GM23338 (cell line): ENCODE data around the gene UQCC2. TPM values are rescaled to one million over a fixed set of nuclear protein-coding genes. Genes with fewer than 3 reads are reported as not detected.

ENCODE experiments used
- ATAC-seq: fragments of 200-7000 bp; cut with Tn5 transposase; 3 replicates; pipeline ENCODE4 v1.9.1; 2020
- DNase-seq: peaks from one replicate; pipeline ENCODE4 v3.0.0-alpha.2; 2015; ENCODE audit warnings: low spot score
- H2AFZ ChIP-seq: fragments of 200-600 bp; sonication (generic); 2 replicates; pipeline ENCODE4 v1.8.0; 2016; ENCODE audit warnings: antibody characterized with exemption, mild to moderate bottlenecking, moderate library complexity
- H3F3A ChIP-seq: fragments of 200-600 bp; sonication (generic); replicated peaks from 2 replicates; pipeline ENCODE4 v1.8.0; 2017; ENCODE audit warnings: antibody characterized with exemption, mixed run types, low read depth
- H3K27ac ChIP-seq: fragments of 200-600 bp; sonication (generic); 2 replicates; pipeline ENCODE4 v1.6.1; 2016; ENCODE audit warnings: low read depth
- H3K27me3 ChIP-seq: fragments of 200-600 bp; sonication (generic); 2 replicates; pipeline ENCODE4 v1.8.0; 2016; ENCODE audit warnings: mild to moderate bottlenecking, mixed run types, moderate library complexity; ENCODE audit not compliant: insufficient read depth
- H3K36me3 ChIP-seq: fragments of 200-600 bp; sonication (generic); 2 replicates; pipeline ENCODE4 v1.8.0; 2016; ENCODE audit warnings: mild to moderate bottlenecking; ENCODE audit not compliant: insufficient read depth
- H3K4me1 ChIP-seq: fragments of 200-600 bp; sonication (generic); 2 replicates; pipeline ENCODE4 v1.8.0; 2016; ENCODE audit warnings: mild to moderate bottlenecking, moderate library complexity; ENCODE audit not compliant: insufficient read depth
- H3K4me2 ChIP-seq: fragments of 200-600 bp; sonication (generic); 2 replicates; pipeline ENCODE4 v1.7.1; 2017; ENCODE audit warnings: mixed run types
- H3K4me3 ChIP-seq: fragments of 200-600 bp; sonication (generic); 2 replicates; pipeline ENCODE4 v1.6.1; 2016; ENCODE audit warnings: mixed run types
- H3K79me2 ChIP-seq: fragments of 200-600 bp; sonication (generic); replicated peaks from 2 replicates; pipeline ENCODE4 v1.8.0; 2017; ENCODE audit warnings: mild to moderate bottlenecking; ENCODE audit not compliant: insufficient read depth
- H3K9me2 ChIP-seq: fragments of 200-600 bp; sonication (generic); 2 replicates; pipeline ENCODE4 v1.8.0; 2017; ENCODE audit not compliant: insufficient read depth
- H4K20me1 ChIP-seq: fragments of 200-600 bp; sonication (generic); replicated peaks from 2 replicates; pipeline ENCODE4 v1.8.0; 2017; ENCODE audit warnings: mild to moderate bottlenecking; ENCODE audit not compliant: insufficient read depth
- H3K27ac Mint-ChIP-seq: 2 replicates; pipeline ENCODE4 v1.8.0; 2020; ENCODE audit warnings: inconsistent platforms, mild to moderate bottlenecking, moderate library complexity, mixed read lengths
- H3K27me3 Mint-ChIP-seq: 3 replicates; pipeline ENCODE4 v1.8.0; 2022; ENCODE audit warnings: low read depth, mild to moderate bottlenecking, moderate library complexity, mixed read lengths, inconsistent platforms; ENCODE audit not compliant: insufficient read depth, poor library complexity
- H3K36me3 Mint-ChIP-seq: 3 replicates; pipeline ENCODE4 v1.8.0; 2021; ENCODE audit warnings: low read depth, mild to moderate bottlenecking, inconsistent platforms, moderate library complexity, mixed read lengths
- H3K4me1 Mint-ChIP-seq: 3 replicates; pipeline ENCODE4 v1.8.0; 2020; ENCODE audit warnings: mild to moderate bottlenecking, inconsistent platforms, mixed read lengths
- H3K4me3 Mint-ChIP-seq: 3 replicates; pipeline ENCODE4 v1.8.0; 2021; ENCODE audit warnings: moderate library complexity, mild to moderate bottlenecking, inconsistent platforms, mixed read lengths
- H3K9me3 Mint-ChIP-seq: 3 replicates; pipeline ENCODE4 v1.8.0; 2020; ENCODE audit warnings: moderate library complexity, mild to moderate bottlenecking, inconsistent platforms, mixed read lengths
- POLR2AphosphoS5 ChIP-seq: IDR thresholded peaks from 2 replicates; pipeline ENCODE4 v1.6.1; 2016; ENCODE audit warnings: antibody characterized with exemption, low read depth
- STAT1 ChIP-seq: IDR thresholded peaks from one replicate; pipeline ENCODE4 v1.6.1; 2016; ENCODE audit warnings: antibody characterized with exemption; ENCODE audit not compliant: unreplicated experiment
- ZNF114 ChIP-seq: fragments of 250-450 bp; sonication (Bioruptor Pico); IDR thresholded peaks from 2 replicates; pipeline ENCODE4 v1.5.0; 2020; ENCODE audit warnings: mild to moderate bottlenecking, moderate library complexity
- polyA plus RNA-seq: library from polyadenylated mRNA; unstranded; fragments of >200 nt; fragmentation: Nextera tagmentation; extraction: Ambion mirVana; gene quantifications from 2 replicates; pipeline ENCODE4 v1.2.1, GENCODE V29; 2016
- total RNA-seq: library from RNA; depleted of rRNA; stranded (reverse); fragments of >200 nt; shearing (Covaris generic); gene quantifications from 2 replicates; pipeline ENCODE4 v1.2.3, GENCODE V29; 2014
- TF ChIP-seq, protein P1 (sequence below): fragments of 250-450 bp; sonication (Bioruptor Pico); IDR thresholded peaks from 2 replicates; pipeline ENCODE4 v1.5.0; 2020; ENCODE audit warnings: mild to moderate bottlenecking, moderate library complexity
- TF ChIP-seq, protein P2 (sequence below): IDR thresholded peaks from one replicate; pipeline ENCODE4 v1.6.1; 2018; ENCODE audit warnings: antibody characterized with exemption; ENCODE audit not compliant: unreplicated experiment

The UQCC2 gene
- total and polyA plus RNA-seq, 2 experiments from 2014 or later: 48.9 to 379 TPM

DNA sequence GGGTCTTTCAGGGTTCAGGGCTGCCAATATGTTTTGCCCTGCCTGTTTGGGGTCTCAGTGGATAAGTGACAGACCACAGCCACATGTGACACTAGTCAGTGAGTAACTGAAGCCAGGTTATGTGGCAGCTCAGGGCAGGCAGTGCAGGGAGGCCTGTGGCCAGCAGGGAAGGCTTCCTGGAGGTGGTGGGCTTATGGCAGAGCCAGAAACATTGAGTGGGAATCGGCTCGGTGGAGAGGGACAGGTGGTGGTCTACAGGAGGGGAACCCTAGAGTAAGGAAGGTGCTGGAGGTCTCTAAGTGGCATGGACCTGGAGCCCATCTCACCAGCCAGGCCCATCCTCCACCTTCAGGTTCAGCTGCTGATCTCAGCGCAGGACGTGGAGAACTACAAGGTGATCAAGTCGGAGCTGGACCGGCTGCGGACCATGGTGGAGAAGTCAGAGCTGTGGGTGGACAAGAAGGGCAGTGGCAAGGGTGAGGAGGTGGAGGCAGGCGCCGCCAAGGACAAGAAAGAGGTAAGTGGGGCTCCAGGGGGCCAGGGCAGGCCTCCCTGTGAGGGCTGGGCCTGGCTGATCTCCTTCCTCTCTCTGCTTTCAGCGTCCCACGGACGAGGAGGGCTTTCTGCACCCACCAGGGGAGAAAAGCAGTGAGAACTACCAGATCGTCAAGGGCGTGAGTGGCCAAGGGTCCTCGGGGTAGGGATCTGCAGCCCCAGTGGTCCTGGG, 34.9 kb downstream of the UQCC2 start:
- Histone ChIP-seq H2AFZ (no peak overlapping the region), H3K4me2 (no peak overlapping the region), H4K20me1 (no peaks in the 10 kb centered on the region; the same call in 1 of the 2 replicates), H3K27me3 (no peaks in the 10 kb centered on the region), H3K4me3 (no peak overlapping the region), H3K36me3 (no peaks in the 10 kb centered on the region), H3K4me1 (no peaks in the 10 kb centered on the region), H3K27ac (no peak overlapping the region), H3F3A (no peaks in the 10 kb centered on the region), H3K9me2 (no peaks in the 10 kb centered on the region), H3K79me2 (no peaks in the 10 kb centered on the region)
- DNase-seq (no peak), ATAC-seq (no peak)
- H3K27me3 Mint-ChIP-seq: peaks cover 10% of the 10 kb centered on the region
- peaks cover 3% of the 10 kb centered on the region; the same call in 2 of the 3 replicates for H3K4me1 Mint-ChIP-seq
- no peaks in the 10 kb centered on the region for H3K9me3 Mint-ChIP-seq
- H3K27ac Mint-ChIP-seq: no peak overlapping the region
- peaks cover 33% of the 10 kb centered on the region for H3K36me3 Mint-ChIP-seq
- no peak for TF ChIP-seq STAT1
- TF ChIP-seq, protein P1, sequence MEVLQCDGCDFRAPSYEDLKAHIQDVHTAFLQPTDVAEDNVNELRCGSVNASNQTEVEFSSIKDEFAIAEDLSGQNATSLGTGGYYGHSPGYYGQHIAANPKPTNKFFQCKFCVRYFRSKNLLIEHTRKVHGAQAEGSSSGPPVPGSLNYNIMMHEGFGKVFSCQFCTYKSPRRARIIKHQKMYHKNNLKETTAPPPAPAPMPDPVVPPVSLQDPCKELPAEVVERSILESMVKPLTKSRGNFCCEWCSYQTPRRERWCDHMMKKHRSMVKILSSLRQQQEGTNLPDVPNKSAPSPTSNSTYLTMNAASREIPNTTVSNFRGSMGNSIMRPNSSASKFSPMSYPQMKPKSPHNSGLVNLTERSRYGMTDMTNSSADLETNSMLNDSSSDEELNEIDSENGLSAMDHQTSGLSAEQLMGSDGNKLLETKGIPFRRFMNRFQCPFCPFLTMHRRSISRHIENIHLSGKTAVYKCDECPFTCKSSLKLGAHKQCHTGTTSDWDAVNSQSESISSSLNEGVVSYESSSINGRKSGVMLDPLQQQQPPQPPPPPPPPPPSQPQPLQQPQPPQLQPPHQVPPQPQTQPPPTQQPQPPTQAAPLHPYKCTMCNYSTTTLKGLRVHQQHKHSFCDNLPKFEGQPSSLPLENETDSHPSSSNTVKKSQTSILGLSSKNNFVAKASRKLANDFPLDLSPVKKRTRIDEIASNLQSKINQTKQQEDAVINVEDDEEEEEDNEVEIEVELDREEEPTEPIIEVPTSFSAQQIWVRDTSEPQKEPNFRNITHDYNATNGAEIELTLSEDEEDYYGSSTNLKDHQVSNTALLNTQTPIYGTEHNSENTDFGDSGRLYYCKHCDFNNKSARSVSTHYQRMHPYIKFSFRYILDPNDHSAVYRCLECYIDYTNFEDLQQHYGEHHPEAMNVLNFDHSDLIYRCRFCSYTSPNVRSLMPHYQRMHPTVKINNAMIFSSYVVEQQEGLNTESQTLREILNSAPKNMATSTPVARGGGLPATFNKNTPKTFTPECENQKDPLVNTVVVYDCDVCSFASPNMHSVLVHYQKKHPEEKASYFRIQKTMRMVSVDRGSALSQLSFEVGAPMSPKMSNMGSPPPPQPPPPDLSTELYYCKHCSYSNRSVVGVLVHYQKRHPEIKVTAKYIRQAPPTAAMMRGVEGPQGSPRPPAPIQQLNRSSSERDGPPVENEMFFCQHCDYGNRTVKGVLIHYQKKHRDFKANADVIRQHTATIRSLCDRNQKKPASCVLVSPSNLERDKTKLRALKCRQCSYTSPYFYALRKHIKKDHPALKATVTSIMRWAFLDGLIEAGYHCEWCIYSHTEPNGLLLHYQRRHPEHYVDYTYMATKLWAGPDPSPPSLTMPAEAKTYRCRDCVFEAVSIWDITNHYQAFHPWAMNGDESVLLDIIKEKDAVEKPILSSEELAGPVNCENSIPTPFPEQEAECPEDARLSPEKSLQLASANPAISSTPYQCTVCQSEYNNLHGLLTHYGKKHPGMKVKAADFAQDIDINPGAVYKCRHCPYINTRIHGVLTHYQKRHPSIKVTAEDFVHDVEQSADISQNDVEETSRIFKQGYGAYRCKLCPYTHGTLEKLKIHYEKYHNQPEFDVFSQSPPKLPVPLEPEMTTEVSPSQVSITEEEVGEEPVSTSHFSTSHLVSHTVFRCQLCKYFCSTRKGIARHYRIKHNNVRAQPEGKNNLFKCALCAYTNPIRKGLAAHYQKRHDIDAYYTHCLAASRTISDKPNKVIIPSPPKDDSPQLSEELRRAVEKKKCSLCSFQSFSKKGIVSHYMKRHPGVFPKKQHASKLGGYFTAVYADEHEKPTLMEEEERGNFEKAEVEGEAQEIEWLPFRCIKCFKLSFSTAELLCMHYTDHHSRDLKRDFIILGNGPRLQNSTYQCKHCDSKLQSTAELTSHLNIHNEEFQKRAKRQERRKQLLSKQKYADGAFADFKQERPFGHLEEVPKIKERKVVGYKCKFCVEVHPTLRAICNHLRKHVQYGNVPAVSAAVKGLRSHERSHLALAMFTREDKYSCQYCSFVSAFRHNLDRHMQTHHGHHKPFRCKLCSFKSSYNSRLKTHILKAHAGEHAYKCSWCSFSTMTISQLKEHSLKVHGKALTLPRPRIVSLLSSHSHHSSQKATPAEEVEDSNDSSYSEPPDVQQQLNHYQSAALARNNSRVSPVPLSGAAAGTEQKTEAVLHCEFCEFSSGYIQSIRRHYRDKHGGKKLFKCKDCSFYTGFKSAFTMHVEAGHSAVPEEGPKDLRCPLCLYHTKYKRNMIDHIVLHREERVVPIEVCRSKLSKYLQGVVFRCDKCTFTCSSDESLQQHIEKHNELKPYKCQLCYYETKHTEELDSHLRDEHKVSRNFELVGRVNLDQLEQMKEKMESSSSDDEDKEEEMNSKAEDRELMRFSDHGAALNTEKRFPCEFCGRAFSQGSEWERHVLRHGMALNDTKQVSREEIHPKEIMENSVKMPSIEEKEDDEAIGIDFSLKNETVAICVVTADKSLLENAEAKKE (CRISPR knock-in tag): no peak
- no peak for TF ChIP-seq POLR2AphosphoS5
- TF ChIP-seq, protein P2, sequence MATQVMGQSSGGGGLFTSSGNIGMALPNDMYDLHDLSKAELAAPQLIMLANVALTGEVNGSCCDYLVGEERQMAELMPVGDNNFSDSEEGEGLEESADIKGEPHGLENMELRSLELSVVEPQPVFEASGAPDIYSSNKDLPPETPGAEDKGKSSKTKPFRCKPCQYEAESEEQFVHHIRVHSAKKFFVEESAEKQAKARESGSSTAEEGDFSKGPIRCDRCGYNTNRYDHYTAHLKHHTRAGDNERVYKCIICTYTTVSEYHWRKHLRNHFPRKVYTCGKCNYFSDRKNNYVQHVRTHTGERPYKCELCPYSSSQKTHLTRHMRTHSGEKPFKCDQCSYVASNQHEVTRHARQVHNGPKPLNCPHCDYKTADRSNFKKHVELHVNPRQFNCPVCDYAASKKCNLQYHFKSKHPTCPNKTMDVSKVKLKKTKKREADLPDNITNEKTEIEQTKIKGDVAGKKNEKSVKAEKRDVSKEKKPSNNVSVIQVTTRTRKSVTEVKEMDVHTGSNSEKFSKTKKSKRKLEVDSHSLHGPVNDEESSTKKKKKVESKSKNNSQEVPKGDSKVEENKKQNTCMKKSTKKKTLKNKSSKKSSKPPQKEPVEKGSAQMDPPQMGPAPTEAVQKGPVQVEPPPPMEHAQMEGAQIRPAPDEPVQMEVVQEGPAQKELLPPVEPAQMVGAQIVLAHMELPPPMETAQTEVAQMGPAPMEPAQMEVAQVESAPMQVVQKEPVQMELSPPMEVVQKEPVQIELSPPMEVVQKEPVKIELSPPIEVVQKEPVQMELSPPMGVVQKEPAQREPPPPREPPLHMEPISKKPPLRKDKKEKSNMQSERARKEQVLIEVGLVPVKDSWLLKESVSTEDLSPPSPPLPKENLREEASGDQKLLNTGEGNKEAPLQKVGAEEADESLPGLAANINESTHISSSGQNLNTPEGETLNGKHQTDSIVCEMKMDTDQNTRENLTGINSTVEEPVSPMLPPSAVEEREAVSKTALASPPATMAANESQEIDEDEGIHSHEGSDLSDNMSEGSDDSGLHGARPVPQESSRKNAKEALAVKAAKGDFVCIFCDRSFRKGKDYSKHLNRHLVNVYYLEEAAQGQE: no peak
- no peak for TF ChIP-seq ZNF114 (CRISPR knock-in tag)
- no peak overlapping the region for H3K4me3 Mint-ChIP-seq
